GM12891 (cell line): ENCODE data around the gene KIR3DL3.
"Not testable (repeated sequence)": the region's sequence is repeated elsewhere in the genome, so short reads cannot be mapped to it uniquely, and the experiment has no call there.

Experiments used
- POLR2A ChIP-seq: IDR thresholded peaks from 2 replicates; pipeline ENCODE4 v1.6.1; 2011; ENCODE audit warnings: low read depth, low read length, control low read depth
- POLR2AphosphoS5 ChIP-seq: IDR thresholded peaks from 2 replicates; pipeline ENCODE4 v1.6.1; 2011; ENCODE audit warnings: low read depth, low read length, control low read depth
- TAF1 ChIP-seq: IDR thresholded peaks from 2 replicates; pipeline ENCODE4 v1.6.1; 2011; ENCODE audit warnings: low read depth, low read length, control low read depth

DNA sequence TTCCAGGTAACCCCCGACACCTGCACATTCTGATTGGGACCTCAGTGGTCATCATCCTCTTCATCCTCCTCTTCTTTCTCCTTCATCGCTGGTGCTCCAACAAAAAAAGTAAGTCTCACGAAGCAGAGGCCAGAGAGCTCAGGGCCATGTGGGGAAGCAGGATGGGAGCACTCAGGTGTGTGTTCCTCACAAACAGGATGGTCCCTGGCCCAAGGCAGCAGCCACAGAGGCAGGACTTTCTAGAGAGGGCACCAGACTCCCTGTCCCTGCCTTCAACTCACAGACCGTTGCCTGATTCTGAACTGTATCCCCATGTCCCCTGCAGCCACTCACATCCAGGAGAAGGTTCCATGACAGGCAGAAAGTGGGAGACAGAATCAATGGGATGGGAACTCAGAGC, 58.7 kb downstream of the KIR3DL3 start:
- not testable (repeated sequence) for TF ChIP-seq POLR2A, POLR2AphosphoS5, TAF1
